Mesenteric fat pad (tissue), 1 donor: ENCODE data around the gene BCL10. TPM values are rescaled to one million over a fixed set of nuclear protein-coding genes. Genes with fewer than 3 reads are reported as not detected.

ENCODE experiments used
- DNase-seq: peaks from one replicate; pipeline ENCODE4 v3.0.0-alpha.2; 2020; ENCODE audit warnings: low spot score
- long read RNA-seq: library from polyadenylated mRNA; unstranded; transcript quantifications from one replicate; pipeline ENCODE4 v2.0.0, GENCODE V29; 2020
- total RNA-seq: library from RNA; stranded (reverse); fragmentation: NEBNext Ultra II Directional; extraction: Animal tissue kit (Norgen Biotek cat#: 25700); gene quantifications from one replicate; pipeline ENCODE4 v1.2.1, GENCODE V29; 2021
- donor health status: DM: yes; HTN: yes; CAD: no.

BCL10 gene
- total RNA-seq: 22.2 TPM
- long read RNA-seq, transcript BCL10-203 (3 exons, 2,833 nt): major isoform, 46 of 54 reads
- long read RNA-seq, partial matches to known transcripts: 1 of 54 reads
- long read RNA-seq, other reads (novel, unspliced or antisense): 4 of 54 reads

GRCh38 chr1:85276215-85276977 is at the start of gene BCL10:
Gene BCL10, minus strand, starts transcription at chr1:85276632. Its CDS starts 280 bp downstream, at chr1:85276352.
- DNase-seq: peak; percentile 100

- no peak for DNase-seq
These were observed 49.5 kb upstream of the BCL10 start for GRCh38 chr1:85325920-85326319.

- DNase-seq: no peak
These were observed 47.3 kb upstream of the BCL10 start for GRCh38 chr1:85323770-85324169.

DNA sequence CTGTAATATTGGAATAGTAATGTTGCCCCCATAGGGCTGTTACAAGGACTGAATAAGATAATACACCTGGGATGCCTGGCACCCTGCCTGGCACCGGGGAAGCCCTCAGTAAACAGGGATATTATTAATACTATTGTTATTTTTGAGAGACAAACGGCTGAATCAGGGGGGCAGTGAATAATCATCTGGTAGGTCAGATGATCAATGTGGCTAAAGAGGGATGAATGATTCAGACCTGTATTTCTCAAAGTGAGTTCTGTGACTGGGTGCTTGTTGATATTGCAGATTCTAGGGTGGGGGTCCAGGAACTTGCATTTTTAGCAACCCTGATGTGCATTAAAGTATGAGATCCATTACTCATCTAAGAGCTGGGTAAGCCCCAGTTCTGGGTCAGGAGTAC is 46.2 kb upstream of the BCL10 start:
- DNase-seq: no peak

- no peak for DNase-seq
These were observed 45.0 kb upstream of the BCL10 start for GRCh38 chr1:85321237-85321964.

GRCh38 chr1:85320371-85321131 is 44.1 kb upstream of the BCL10 start:
- no peak for DNase-seq

- DNase-seq: no peak
These were observed 43.5 kb upstream of the BCL10 start for GRCh38 chr1:85319931-85320330.

- no peak for DNase-seq
These were observed 43.1 kb upstream of the BCL10 start for GRCh38 chr1:85319491-85319890.

DNA sequence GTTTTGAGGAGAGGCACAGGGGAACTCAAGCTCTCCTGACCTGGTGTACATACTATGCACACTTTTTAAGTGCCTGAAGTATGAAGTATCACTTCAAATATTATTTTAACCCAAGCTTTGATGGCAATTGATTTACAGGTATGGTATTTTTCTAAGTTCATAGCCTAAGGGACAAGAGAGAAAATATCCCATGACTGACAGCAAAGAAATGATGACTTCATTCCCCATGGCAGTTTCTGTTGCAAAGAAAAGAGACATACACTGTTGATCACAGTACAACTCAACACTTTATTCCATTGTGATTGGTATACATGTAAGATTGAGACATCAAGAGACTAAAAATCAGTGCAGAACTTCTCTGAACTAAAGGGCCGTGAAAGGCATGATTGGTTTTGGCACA is 41.8 kb upstream of the BCL10 start:
- no peak for DNase-seq

GRCh38 chr1:85317560-85317959 is 41.1 kb upstream of the BCL10 start:
- no peak for DNase-seq

GRCh38 chr1:85316321-85316720 is 39.9 kb upstream of the BCL10 start:
- DNase-seq: no peak

- DNase-seq: no peak
These were observed 39.4 kb upstream of the BCL10 start for GRCh38 chr1:85315789-85316188.

DNA sequence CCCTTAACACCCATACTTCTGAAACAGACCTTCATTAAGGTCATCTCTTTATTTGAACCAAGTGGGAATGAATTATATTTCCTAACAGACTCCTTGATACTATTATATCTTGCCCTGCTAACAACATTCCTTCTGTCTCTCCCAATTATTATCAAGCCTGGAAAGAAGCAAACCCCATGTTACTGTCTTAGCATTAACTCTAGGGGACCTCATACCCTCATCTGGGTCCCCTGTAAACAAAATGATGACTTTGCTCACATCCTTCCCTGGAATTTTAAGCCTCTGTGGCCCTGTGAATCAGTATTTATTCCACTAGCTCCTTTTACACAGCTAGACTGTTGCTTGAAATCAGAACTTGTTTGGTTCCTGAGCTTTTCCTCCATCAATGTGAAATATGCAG is 38.3 kb upstream of the BCL10 start:
- DNase-seq: no peak

DNA sequence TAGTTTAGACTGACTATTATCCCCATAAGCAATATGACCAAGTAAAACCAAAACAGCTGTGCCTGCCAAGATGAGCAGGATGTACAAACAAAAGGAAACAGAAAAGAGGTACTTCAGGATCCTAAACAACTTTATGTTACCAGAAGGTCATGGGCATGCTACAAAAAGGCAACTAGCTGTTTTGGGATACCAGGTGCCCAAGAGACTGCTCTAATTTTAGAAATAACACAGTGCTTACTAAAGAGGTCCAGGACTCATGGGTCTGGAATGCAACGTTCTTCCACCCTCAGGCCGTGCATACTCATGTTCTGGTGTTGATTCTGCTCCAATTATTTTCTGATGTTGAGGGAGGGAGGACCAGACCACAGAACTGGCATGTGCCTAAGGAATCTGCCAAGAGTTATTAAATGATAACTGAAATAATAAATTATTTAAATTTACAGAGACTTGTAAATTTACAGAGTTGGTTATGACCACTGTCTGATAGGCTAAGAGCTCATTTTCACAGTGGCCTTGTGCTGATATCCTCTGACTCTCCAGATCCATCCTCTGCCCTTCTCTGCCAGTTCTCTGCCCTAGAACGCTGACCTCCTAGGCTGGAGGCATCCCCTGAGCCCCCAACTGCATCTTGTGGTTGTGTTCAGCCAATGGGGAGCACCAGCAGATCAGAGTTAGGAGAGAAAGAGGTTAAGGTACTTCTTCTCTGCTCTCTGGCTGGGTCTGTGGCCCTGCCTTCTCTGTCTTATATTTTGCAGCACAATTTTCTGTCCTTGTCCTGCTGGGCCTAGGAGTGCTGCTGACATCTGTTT is 37.7 kb upstream of the BCL10 start:
- DNase-seq: no peak

GRCh38 chr1:85311818-85312217 is 35.4 kb upstream of the BCL10 start:
- DNase-seq: no peak

DNA sequence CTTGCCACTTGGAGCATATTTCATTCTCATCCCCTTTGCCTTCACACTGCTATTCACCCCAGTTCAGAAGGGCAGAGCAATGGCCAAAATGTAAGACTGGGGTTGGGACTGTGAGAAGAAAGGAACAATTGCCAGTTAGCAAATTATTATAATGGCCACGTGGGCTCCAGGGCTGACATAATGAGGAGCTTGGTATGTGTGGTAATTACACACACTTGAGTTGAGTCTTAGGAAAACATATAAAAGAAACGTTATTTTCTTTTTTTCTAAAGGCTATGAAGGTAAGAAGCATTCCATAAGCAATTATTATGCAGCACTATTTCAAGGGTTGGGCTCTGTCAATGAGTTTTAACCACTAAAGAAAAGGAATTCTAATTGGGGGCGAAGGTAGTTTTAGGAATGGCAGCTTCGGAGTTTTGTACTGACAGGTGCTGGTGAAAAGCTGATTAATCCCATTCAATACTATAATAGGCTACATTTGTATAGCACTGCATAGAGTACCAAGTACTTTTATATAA is 32.5 kb upstream of the BCL10 start:
- DNase-seq: no peak

DNA sequence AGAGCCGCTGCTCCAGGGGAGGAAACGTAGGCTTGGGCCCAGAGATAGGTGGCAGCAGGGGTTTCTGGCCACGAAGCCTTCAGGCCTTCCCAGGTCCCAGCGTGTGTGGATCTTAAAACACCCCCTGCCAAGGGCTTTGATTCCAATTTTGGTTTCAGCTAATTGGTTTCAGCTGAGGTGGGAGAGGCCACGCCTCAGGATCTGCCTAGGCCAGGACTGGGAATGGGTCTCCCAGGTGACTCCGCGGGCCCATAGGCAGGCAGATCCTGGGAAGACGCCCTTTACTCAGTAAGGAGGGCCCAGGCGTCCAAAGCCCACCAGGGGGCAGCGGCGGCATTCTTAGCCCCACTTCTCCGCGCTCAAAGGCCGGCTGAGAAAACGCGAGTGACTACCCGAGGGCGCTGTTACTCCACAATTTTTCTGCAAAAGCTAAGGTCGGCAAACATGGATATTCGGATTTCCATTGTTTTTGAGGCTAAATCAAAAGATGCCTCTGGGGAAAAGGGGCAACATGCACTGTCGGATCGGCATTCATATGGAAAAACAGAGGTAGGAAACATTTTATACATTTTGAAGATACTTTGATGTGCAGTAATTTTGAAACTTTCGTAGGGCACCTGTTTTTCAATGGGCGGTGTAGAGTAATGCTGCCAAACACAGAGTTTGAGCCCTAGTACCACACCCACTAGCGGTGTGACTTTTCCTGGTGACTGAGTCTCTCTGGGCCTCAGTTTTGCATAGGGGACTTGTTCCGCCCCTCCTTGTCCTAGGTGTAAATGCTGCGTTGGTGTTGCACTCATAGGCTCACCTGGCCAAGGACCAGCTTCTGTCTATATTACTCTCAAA is 31.8 kb upstream of the BCL10 start:
- DNase-seq: peak; percentile 93

DNA sequence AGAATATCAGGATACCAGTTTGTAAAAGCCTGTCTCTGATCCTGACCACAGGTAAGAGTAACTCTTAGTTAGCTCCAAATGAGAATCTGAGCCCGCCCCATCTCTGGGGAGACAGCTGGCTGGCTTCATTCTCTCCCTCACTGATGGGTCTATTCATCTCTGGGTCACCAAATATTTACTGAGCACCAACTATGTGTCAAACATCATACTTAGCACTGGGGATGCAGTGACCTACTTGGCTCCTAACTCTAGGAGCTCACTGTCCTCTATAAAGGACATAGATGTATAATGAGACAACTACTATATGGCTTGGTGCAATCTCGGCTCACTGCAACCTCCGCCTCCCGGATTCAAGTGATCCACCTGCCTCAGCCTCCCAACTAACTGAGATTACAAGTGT is 29.8 kb upstream of the BCL10 start:
- DNase-seq: no peak

GRCh38 chr1:85303440-85304162 is 27.2 kb upstream of the BCL10 start:
- no peak for DNase-seq
